ENCODE measurements around the gene SELENOF. TPM values are rescaled to one million over a fixed set of nuclear protein-coding genes. Genes with fewer than 3 reads are reported as not detected.
"Not testable (repeated sequence)": the region's sequence is repeated elsewhere in the genome, so short reads cannot be mapped to it uniquely, and the experiment has no call there.

Gene SELENOF
- total RNA-seq, 1 donor from 2014 or later, result 177 TPM

- DNase-seq (ENCODE audit: low read depth in 2 of 2), result not testable (repeated sequence)
Observed at GRCh38 chr1:86817246-86817826, 96.6 kb downstream of the SELENOF start.

DNA sequence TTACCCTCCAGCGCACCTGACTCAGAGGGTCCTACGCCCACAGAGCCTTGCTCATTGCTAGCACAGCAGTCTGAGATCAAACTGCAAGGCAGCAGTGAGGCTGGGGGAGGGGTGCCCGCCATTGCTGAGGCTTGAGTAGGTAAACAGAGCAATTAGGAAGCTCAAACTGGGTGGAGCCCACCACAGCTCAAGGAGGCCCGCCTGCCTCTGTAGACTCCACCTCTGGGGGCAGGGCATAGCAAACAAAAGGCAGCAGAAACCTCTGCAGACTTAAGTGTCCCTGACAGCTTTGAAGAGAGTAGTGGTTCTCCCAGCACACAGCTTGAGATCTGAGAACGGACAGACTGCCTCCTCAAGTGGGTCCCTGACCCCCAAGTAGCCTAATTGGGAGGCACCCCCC is 99.8 kb downstream of the SELENOF start:
- DNase-seq (ENCODE audit: low read depth in 2 of 2), result not testable (repeated sequence)

Other genes with a start within 250 kb of the SELENOF start
- gene SH3GLB1, start 209.6 kb downstream of the SELENOF start, total RNA-seq, result 32.9 and 39.4 TPM in 2 replicates
- 14.8 and 16.3 TPM in 2 replicates for gene HS2ST1, start 509 bp upstream of the SELENOF start, total RNA-seq